GM19372 (cell line): ENCODE data around the gene ABCB11.
"Not testable (repeated sequence)": the region's sequence is repeated elsewhere in the genome, so short reads cannot be mapped to it uniquely, and the experiment has no call there.

Experiments used
- ATAC-seq: cut with Tn5 transposase; IDR thresholded peaks from one replicate; pipeline ENCODE4 v1.9.1; 2021; ENCODE audit warnings: mild to moderate bottlenecking, low read depth, moderate library complexity; ENCODE audit not compliant: unreplicated experiment

The ABCB11 gene

GRCh38 chr2:169031202-169031601 is at the start of gene ABCB11:
ABCB11 (minus strand) TSS chr2:169031324; CDS start chr2:169018125, 13,199 bp downstream.
- no peak for ATAC-seq

GRCh38 chr2:169080250-169081069 is 49.3 kb upstream of the ABCB11 start:
- peak; percentile 57 for ATAC-seq

GRCh38 chr2:169077674-169078240 is 46.6 kb upstream of the ABCB11 start:
- no peak for ATAC-seq

- ATAC-seq = no peak
These were observed 43.0 kb upstream of the ABCB11 start for GRCh38 chr2:169073963-169074751.

GRCh38 chr2:169073211-169073962 is 42.3 kb upstream of the ABCB11 start:
- no peak for ATAC-seq

GRCh38 chr2:169072163-169072925 is 41.2 kb upstream of the ABCB11 start:
- no peak for ATAC-seq

- ATAC-seq = no peak
These were observed 40.3 kb upstream of the ABCB11 start for GRCh38 chr2:169071455-169071854.

GRCh38 chr2:169069833-169070232 is 38.7 kb upstream of the ABCB11 start:
- ATAC-seq = no peak

- no peak for ATAC-seq
These were observed 38.2 kb upstream of the ABCB11 start, which contains the start of gene DHRS9 for GRCh38 chr2:169069341-169069740. DHRS9 (plus strand) TSS chr2:169069563; CDS start chr2:169081582, 12,019 bp downstream.

- no peak for ATAC-seq
These were observed 35.8 kb upstream of the ABCB11 start for GRCh38 chr2:169066897-169067296.

- no peak for ATAC-seq
These were observed 34.9 kb upstream of the ABCB11 start for GRCh38 chr2:169065864-169066517.

GRCh38 chr2:169065422-169065821 is 34.3 kb upstream of the ABCB11 start:
- ATAC-seq = no peak

- ATAC-seq = not testable (repeated sequence)
These were observed 33.1 kb upstream of the ABCB11 start for GRCh38 chr2:169064199-169064598.

GRCh38 chr2:169054575-169054974 is 23.5 kb upstream of the ABCB11 start:
- not testable (repeated sequence) for ATAC-seq

- no peak for ATAC-seq
These were observed 19.5 kb upstream of the ABCB11 start for GRCh38 chr2:169050476-169051240.

GRCh38 chr2:169049142-169049541 is 18.0 kb upstream of the ABCB11 start:
- ATAC-seq = no peak

- no peak for ATAC-seq
These were observed 16.4 kb upstream of the ABCB11 start for GRCh38 chr2:169047256-169048250.
